SIG-M5 treated with dmso at 0.1 percent for 504 hours (cell line): ENCODE data around the gene SREBF1.

Source experiments
- DNase-seq: peaks from one replicate; lab custom pipeline; 2025; ENCODE audit not compliant: unreplicated experiment; lab: John Stamatoyannopoulos, UW

SREBF1 gene

GRCh38 chr17:17836818-17837379 lies at the start of gene SREBF1:
Gene SREBF1, minus strand, starts transcription at chr17:17836986. Its CDS starts 169 bp downstream, at chr17:17836817.
- DNase-seq: peak; percentile 61

- no peak for DNase-seq
Measured at GRCh38 chr17:17886226-17886625, 49.4 kb upstream of the SREBF1 start.

- no peak for DNase-seq
Measured at GRCh38 chr17:17884391-17885357, 47.9 kb upstream of the SREBF1 start.

- no peak for DNase-seq
Measured at GRCh38 chr17:17883801-17884200, 47.0 kb upstream of the SREBF1 start.

- DNase-seq: no peak
Measured at GRCh38 chr17:17882082-17882581, 45.3 kb upstream of the SREBF1 start.

GRCh38 chr17:17880577-17881196 lies 43.9 kb upstream of the SREBF1 start:
- no peak for DNase-seq

- DNase-seq: no peak
Measured at GRCh38 chr17:17877529-17878358, 41.0 kb upstream of the SREBF1 start.

- DNase-seq: no peak
Measured at GRCh38 chr17:17876959-17877528, 40.3 kb upstream of the SREBF1 start.

GRCh38 chr17:17874478-17874877 lies 37.7 kb upstream of the SREBF1 start:
- DNase-seq: no peak

- DNase-seq: no peak
Measured at GRCh38 chr17:17873450-17873991, 36.7 kb upstream of the SREBF1 start.

- no peak for DNase-seq
Measured at GRCh38 chr17:17872547-17873345, 36.0 kb upstream of the SREBF1 start.

- no peak for DNase-seq
Measured at GRCh38 chr17:17871913-17872312, 35.1 kb upstream of the SREBF1 start.

- DNase-seq: no peak
Measured at GRCh38 chr17:17870247-17870646, 33.5 kb upstream of the SREBF1 start.

- no peak for DNase-seq
Measured at GRCh38 chr17:17868641-17869522, 32.1 kb upstream of the SREBF1 start.

GRCh38 chr17:17866897-17867296 lies 30.1 kb upstream of the SREBF1 start:
- no peak for DNase-seq

- DNase-seq: no peak
Measured at GRCh38 chr17:17866425-17866824, 29.6 kb upstream of the SREBF1 start.

GRCh38 chr17:17865035-17865434 lies 28.2 kb upstream of the SREBF1 start:
- DNase-seq: no peak

GRCh38 chr17:17860766-17861107 lies 24.0 kb upstream of the SREBF1 start:
- no peak for DNase-seq
